Body of pancreas (tissue), 4 donors: ENCODE measurements around the gene CMTM3. TPM values are rescaled to one million over a fixed set of nuclear protein-coding genes. Genes with fewer than 3 reads are reported as not detected.
"Not testable (repeated sequence)": the region's sequence is repeated elsewhere in the genome, so short reads cannot be mapped to it uniquely, and the experiment has no call there.

Experiments
- ATAC-seq: fragments of 150-250 bp; one replicate; pipeline ENCODE4 v1.9.1; 2016
- DNase-seq, 4 donors: peaks; one replicate each; pipeline ENCODE4 v3.0.0-alpha.2; 2019
- H3K27ac ChIP-seq, 4 donors: fragments of 200-600 bp; sonication (generic); 1 replicate in 3 of 4; 2 replicates in 1 of 4; pipeline versions ENCODE4 v1.5.1 to v1.6.1; 2016 to 2019; ENCODE audit warnings: mild to moderate bottlenecking in 1 of 4, mixed read lengths in 1 of 4, moderate library complexity in 1 of 4
- H3K27me3 ChIP-seq, 2 donors: fragments of 200-600 bp; sonication (generic); one replicate each; pipeline ENCODE4 v1.6.0; 2016; ENCODE audit warnings: mild to moderate bottlenecking in 1 of 2
- H3K36me3 ChIP-seq, 2 donors: fragments of 200-600 bp; sonication (generic); replicated peaks in 1 of 2; 2 replicates each; pipeline ENCODE4 v1.5.1; 2016; ENCODE audit warnings: low read depth in 2 of 2; ENCODE audit not compliant: insufficient read depth in 1 of 2
- H3K4me1 ChIP-seq: fragments of 200-600 bp; sonication (generic); one replicate; pipeline ENCODE4 v1.6.0; 2016
- H3K4me3 ChIP-seq, 2 donors: fragments of 200-600 bp; sonication (generic); 1 replicate in 1 of 2; 2 replicates in 1 of 2; pipeline ENCODE4 v1.5.1; 2016 to 2019
- H3K9me3 ChIP-seq, 3 donors: fragments of 200-600 bp; sonication (generic); 1 replicate in 2 of 3; 2 replicates in 1 of 3; pipeline ENCODE4 v1.5.1; 2016
- CTCF ChIP-seq, 7 experiments: fragments of 450-650 bp in 4 of 7; fragments of 200-600 bp in 3 of 7; sonication (generic) in 3 of 7; IDR thresholded peaks; one replicate each; pipeline ENCODE4 v1.5.1; 2016 to 2019; ENCODE audit warnings: antibody characterized with exemption in 7 of 7
- POLR2A ChIP-seq, 3 donors: fragments of 450-650 bp; IDR thresholded peaks; one replicate each; pipeline ENCODE4 v1.6.1; 2016; ENCODE audit warnings: antibody characterized with exemption in 3 of 3, mild to moderate bottlenecking in 2 of 3
- WGBS, 2 donors: methylation state at CpG; one replicate each; pipeline ENCODE4 v1.1.5; 2017; 5-methylcytosine and 5-hydroxymethylcytosine counted together
- intact Hi-C: fragments of 100-400 bp; cut with DNase I; formaldehyde crosslinking; loops from one replicate; pipeline ENCODE4 v1.15.1; 2023
- total RNA-seq, 2 donors: library from RNA; depleted of rRNA; stranded (reverse); fragments of >200 nt; gene quantifications; one replicate each; pipeline ENCODE4 v1.1.0, GENCODE V29; 2016

CMTM3 gene
- total RNA-seq, 2 donors from 2014 or later: 4.3 to 6.0 TPM

- Histone ChIP-seq H3K9me3 (no peaks in the 10 kb centered on the region), H3K27me3 (no peaks in the 10 kb centered on the region), H3K4me3 (no peak overlapping the region), H3K36me3 (no peaks in the 10 kb centered on the region), H3K27ac (no peak overlapping the region), H3K4me1 (no peaks in the 10 kb centered on the region)
- 69 to 92% methylated on average over 8 of the region's 8 CpGs for WGBS, 2 donors
- ATAC-seq: no peak
- no peak for TF ChIP-seq POLR2A (IDR thresholded peaks at IDR 0.05)
- TF ChIP-seq CTCF (IDR thresholded peaks at IDR 0.05): no peak
- DNase-seq: no peak
- intact Hi-C loops: no loop called here
Measured at GRCh38 chr16:66590322-66590721, 14.2 kb upstream of the CMTM3 start.

- Histone ChIP-seq H3K4me3 (no peak overlapping the region), H3K27ac (no peak overlapping the region), H3K27me3 (no peaks in the 10 kb centered on the region), H3K4me1 (no peaks in the 10 kb centered on the region), H3K36me3 (no peaks in the 10 kb centered on the region), H3K9me3 (no peaks in the 10 kb centered on the region)
- ATAC-seq (no peak), DNase-seq (no peak)
- TF ChIP-seq POLR2A (IDR thresholded peaks at IDR 0.05): no peak
- no peak for TF ChIP-seq CTCF (IDR thresholded peaks at IDR 0.05)
- 92 to 95% methylated on average over 4 of the region's 4 CpGs for WGBS, 2 donors
- intact Hi-C loops: no loop called here
Measured at GRCh38 chr16:66591018-66591417, 13.5 kb upstream of the CMTM3 start.

GRCh38 chr16:66592241-66592640, 12.3 kb upstream of the CMTM3 start:
- 83 to 97% methylated on average over 3 of the region's 3 CpGs for WGBS, 2 donors

GRCh38 chr16:66592814-66593213, 11.7 kb upstream of the CMTM3 start:
- TF ChIP-seq POLR2A (IDR thresholded peaks at IDR 0.05) (no peak), CTCF (IDR thresholded peaks at IDR 0.05) (no peak)
- no peaks in the 10 kb centered on the region for H3K4me1 ChIP-seq
- DNase-seq (no peak), ATAC-seq (no peak)
- no peaks in the 10 kb centered on the region for H3K36me3 ChIP-seq
- no peak overlapping the region for H3K4me3 ChIP-seq
- 96 to 100% methylated on average over 3 of the region's 3 CpGs for WGBS, 2 donors
- H3K9me3 ChIP-seq: no peaks in the 10 kb centered on the region
- intact Hi-C loops: no loop called here
- no peak overlapping the region for H3K27ac ChIP-seq
- H3K27me3 ChIP-seq: no peaks in the 10 kb centered on the region

More at GRCh38 chr16:66592241-66592640, 12.3 kb upstream of the CMTM3 start:
- H3K36me3 ChIP-seq: no peaks in the 10 kb centered on the region
- H3K9me3 ChIP-seq: no peaks in the 10 kb centered on the region
- DNase-seq: no peak
- intact Hi-C loops: no loop called here
- TF ChIP-seq CTCF (IDR thresholded peaks at IDR 0.05) (no peak), POLR2A (IDR thresholded peaks at IDR 0.05) (no peak)
- H3K27me3 ChIP-seq: no peaks in the 10 kb centered on the region
- H3K4me3 ChIP-seq: no peak overlapping the region
- ATAC-seq: no peak
- no peak overlapping the region for H3K27ac ChIP-seq
- H3K4me1 ChIP-seq: no peaks in the 10 kb centered on the region

- H3K4me1 ChIP-seq: no peaks in the 10 kb centered on the region
- no peak for TF ChIP-seq POLR2A (IDR thresholded peaks at IDR 0.05)
- no peak for TF ChIP-seq CTCF (IDR thresholded peaks at IDR 0.05)
- no peaks in the 10 kb centered on the region for H3K36me3 ChIP-seq
- 76 to 86% methylated on average over 7 of the region's 7 CpGs for WGBS, 2 donors
- ATAC-seq (no peak), DNase-seq (no peak)
- no peaks in the 10 kb centered on the region for H3K27me3 ChIP-seq
- no peaks in the 10 kb centered on the region for H3K9me3 ChIP-seq
- no peak overlapping the region for H3K4me3 ChIP-seq
- no peak overlapping the region for H3K27ac ChIP-seq
- intact Hi-C loops: no loop called here
Measured at GRCh38 chr16:66594739-66595138, 9.8 kb upstream of the CMTM3 start.

- H3K27ac ChIP-seq, intact Hi-C loops, ATAC-seq, H3K27me3 ChIP-seq, H3K4me3 ChIP-seq, H3K9me3 ChIP-seq, DNase-seq, H3K36me3 ChIP-seq, H3K4me1 ChIP-seq: not testable (repeated sequence)
- WGBS, 2 donors: 98 to 100% methylated on average over 4 of the region's 4 CpGs
Measured at GRCh38 chr16:66596559-66596958, 7.9 kb upstream of the CMTM3 start.
